ENCODE data around the gene PRTFDC1.

- TF ChIP-seq EZH2phosphoT487 (IDR thresholded peaks at IDR 0.05; ENCODE audit: insufficient read depth, low read depth) (no peak), EZH2 (IDR thresholded peaks at IDR 0.05; ENCODE audit: insufficient read depth, poor library complexity, severe bottlenecking) (no peak)
Measured at GRCh38 chr10:24891823-24892222, 60.6 kb downstream of the PRTFDC1 start.
